Panc1 (cell line): ENCODE data around the gene TGFB2.

Experiments
- SIN3A ChIP-seq: IDR thresholded peaks from 2 replicates; pipeline ENCODE4 v1.6.1; 2012; ENCODE audit warnings: low read depth, mild to moderate bottlenecking, low read length, moderate library complexity, borderline replicate concordance; ENCODE audit not compliant: insufficient read depth
- TF ChIP-seq, protein P1 (sequence below): fragments of 450-650 bp; IDR thresholded peaks from 2 replicates; pipeline ENCODE4 v1.5.1; 2017; ENCODE audit warnings: mild to moderate bottlenecking

DNA sequence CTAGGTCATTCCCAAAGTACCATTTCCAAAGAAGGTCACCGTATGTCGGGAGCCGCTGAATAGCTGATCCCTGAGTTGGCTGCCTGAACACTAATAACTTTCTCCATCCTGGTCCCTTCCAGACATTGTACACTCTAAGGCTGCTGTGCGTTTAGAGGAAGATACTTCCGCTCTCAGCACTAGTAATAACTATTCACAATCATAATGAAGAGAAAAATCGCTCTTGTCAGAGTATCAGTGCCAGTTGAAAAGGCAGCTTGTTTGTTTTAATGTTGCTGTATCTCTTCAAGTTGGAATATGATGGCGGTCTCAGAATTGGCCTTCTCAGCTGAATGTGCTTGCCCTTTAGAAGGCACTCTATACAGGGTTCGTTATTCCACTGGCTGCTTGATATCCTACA is 43.5 kb downstream of the TGFB2 start:
- TF ChIP-seq SIN3A: no peak
- TF ChIP-seq, protein P1, sequence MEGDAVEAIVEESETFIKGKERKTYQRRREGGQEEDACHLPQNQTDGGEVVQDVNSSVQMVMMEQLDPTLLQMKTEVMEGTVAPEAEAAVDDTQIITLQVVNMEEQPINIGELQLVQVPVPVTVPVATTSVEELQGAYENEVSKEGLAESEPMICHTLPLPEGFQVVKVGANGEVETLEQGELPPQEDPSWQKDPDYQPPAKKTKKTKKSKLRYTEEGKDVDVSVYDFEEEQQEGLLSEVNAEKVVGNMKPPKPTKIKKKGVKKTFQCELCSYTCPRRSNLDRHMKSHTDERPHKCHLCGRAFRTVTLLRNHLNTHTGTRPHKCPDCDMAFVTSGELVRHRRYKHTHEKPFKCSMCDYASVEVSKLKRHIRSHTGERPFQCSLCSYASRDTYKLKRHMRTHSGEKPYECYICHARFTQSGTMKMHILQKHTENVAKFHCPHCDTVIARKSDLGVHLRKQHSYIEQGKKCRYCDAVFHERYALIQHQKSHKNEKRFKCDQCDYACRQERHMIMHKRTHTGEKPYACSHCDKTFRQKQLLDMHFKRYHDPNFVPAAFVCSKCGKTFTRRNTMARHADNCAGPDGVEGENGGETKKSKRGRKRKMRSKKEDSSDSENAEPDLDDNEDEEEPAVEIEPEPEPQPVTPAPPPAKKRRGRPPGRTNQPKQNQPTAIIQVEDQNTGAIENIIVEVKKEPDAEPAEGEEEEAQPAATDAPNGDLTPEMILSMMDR: no peak
